Coronary artery (tissue), 2 donors: ENCODE data around the gene CNRIP1.

ENCODE experiments used
- DNase-seq: peaks from one replicate; pipeline ENCODE4 v3.0.0-alpha.2; 2017; ENCODE audit warnings: low spot score
- H3K27ac ChIP-seq, 2 donors: fragments of 200-600 bp; sonication (generic); one replicate each; pipeline ENCODE4 v1.5.1; 2016 to 2019
- H3K4me3 ChIP-seq: fragments of 200-600 bp; sonication (generic); 2 replicates; pipeline ENCODE4 v1.5.1; 2016; ENCODE audit warnings: mild to moderate bottlenecking, moderate library complexity
- TF ChIP-seq, protein P1 (sequence below): fragments of 200-600 bp; sonication (generic); IDR thresholded peaks from one replicate; pipeline ENCODE4 v1.5.1; 2019; ENCODE audit warnings: antibody characterized with exemption

Gene CNRIP1, protein sequence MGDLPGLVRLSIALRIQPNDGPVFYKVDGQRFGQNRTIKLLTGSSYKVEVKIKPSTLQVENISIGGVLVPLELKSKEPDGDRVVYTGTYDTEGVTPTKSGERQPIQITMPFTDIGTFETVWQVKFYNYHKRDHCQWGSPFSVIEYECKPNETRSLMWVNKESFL

DNA sequence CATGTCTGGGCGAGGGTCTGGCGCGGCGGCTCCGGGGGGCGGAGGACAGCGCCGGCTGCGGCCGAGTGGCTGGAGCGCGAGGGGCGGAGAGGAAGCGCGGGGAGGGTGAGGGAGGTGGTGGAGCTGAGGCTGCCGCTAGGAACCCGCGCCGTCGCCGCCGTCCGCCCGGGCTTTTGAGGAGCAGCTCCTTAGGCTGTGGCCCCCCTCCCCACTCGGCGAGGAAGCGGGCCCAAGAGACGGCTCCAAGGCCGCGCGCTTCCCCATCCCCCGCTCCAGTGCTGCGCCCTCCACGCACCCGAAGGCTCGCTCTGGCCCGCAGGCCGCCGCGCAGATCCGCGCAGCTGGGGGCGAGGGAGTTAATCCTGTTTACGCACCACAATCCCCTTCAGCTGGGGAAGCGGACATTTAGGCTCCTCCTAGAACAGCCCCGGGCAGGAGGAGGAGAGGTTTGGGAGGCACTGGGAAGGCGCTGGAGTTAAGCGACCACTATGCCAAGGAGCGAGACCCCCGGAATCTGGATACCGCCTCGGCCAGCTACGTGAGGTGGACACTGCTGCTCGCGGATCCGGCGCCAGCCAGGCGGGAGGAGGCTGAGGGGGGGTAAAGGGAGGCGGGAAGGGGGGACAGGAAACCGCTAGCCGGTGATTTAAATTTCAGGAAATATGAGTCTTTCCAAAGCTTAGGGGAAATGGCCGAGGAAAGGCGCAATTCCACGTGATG is at the start of gene CNRIP1:
Gene CNRIP1 (minus strand): TSS at position 552 of the 720 bp plus-strand sequence. CDS start 549 bp downstream, at position 3.
- Histone ChIP-seq H3K4me3 (peak within 1 kb of the TSS; percentile 94), H3K27ac (peak within 1 kb of the TSS; percentile 93)
- peak; percentile 80 for DNase-seq
- TF ChIP-seq, protein P1, sequence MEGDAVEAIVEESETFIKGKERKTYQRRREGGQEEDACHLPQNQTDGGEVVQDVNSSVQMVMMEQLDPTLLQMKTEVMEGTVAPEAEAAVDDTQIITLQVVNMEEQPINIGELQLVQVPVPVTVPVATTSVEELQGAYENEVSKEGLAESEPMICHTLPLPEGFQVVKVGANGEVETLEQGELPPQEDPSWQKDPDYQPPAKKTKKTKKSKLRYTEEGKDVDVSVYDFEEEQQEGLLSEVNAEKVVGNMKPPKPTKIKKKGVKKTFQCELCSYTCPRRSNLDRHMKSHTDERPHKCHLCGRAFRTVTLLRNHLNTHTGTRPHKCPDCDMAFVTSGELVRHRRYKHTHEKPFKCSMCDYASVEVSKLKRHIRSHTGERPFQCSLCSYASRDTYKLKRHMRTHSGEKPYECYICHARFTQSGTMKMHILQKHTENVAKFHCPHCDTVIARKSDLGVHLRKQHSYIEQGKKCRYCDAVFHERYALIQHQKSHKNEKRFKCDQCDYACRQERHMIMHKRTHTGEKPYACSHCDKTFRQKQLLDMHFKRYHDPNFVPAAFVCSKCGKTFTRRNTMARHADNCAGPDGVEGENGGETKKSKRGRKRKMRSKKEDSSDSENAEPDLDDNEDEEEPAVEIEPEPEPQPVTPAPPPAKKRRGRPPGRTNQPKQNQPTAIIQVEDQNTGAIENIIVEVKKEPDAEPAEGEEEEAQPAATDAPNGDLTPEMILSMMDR = no peak

DNA sequence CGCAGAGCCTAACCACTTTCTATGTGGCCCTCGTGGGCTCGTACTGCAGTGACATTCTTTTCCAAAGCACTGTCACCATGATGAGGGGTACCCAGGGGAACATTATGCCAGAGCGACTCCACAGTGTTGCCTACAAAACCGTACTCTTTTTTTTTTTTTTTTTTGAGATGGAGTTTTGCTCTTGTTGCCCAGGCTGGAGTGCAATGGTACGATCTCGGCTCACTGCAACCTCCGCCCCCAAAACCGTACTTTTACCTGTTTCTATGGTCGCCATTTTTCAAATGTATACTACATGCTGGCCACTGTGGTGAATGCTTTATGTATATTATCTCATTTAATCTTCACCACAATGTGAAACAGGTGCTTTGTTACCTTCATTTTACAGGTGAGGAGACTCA is 49.6 kb upstream of the CNRIP1 start:
- no peak for DNase-seq
- TF ChIP-seq, protein P1 = no peak
- H3K4me3 ChIP-seq = no peak overlapping the region
- H3K27ac ChIP-seq = no peak overlapping the region

DNA sequence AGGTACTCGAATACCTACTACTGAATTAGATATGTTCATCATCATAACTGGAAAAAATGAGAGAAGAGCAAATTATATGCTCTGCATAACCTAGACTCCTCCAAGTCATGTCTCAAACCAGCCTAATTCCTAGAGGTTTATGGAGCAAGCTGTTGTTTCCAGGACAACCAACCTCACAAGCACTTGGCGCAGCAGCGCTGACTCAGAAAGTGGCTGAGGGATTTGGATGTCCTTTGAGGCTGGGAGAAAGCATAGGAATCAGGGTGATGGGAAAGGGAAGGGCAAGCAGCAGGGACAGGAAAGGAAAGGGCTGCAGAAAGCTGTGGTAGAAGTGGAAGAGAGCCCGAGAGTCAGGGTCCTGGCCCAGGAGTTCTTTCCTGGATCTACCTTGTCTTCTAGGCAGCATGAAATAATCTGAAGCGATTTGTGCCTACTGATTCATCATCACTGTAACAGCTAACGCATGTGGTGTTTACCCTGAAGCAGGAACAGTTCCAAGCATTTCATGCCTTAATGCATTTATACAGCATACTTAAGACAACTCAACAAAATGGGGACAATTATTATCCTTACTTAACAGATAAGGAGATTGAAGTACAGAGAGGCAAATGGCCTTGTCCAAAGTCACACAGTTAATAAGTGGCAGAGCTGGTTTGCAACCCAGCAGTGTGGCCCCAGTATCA is 49.0 kb upstream of the CNRIP1 start:
- no peak for DNase-seq
- peak overlapping the region in 1 of 2 donors; percentile 30 for H3K27ac ChIP-seq
- TF ChIP-seq, protein P1 = no peak
- H3K4me3 ChIP-seq = no peak overlapping the region

DNA sequence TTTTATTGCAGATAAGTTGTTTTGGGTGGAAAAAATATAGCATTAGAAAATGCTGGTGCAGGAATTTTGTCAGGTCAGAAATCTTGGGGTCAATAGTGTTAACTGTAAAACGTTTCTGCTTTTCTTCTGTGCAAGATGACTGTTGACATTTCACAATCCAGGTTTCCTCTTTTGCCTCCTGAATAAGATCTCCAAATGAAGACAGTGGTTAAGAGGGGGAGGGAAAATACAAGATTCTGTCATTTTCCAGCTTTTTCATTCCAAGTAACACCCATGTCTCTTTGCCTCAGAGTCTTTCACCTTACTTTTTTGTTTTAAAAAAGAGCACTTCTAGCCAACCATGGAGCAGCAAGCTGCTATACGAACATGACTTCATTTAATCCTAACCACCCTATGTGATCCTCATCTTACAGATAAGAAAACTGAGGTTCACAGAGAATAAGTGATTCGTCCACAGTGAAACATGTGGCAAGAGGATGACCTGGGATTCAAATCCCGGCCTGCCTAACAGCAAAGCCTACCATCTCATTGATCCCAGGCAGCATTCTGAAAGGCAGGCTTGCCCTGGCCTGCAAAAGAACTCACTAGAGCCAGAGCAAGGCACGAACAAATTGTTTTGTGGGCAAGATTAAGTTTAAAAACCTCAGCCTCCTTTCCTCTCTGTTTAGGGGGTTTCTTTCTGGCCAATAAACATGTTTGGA is 48.4 kb upstream of the CNRIP1 start:
- TF ChIP-seq, protein P1 = no peak
- DNase-seq = no peak
- Histone ChIP-seq H3K4me3 (no peak overlapping the region), H3K27ac (peak overlapping the region in 1 of 2 donors; percentile 30)

DNA sequence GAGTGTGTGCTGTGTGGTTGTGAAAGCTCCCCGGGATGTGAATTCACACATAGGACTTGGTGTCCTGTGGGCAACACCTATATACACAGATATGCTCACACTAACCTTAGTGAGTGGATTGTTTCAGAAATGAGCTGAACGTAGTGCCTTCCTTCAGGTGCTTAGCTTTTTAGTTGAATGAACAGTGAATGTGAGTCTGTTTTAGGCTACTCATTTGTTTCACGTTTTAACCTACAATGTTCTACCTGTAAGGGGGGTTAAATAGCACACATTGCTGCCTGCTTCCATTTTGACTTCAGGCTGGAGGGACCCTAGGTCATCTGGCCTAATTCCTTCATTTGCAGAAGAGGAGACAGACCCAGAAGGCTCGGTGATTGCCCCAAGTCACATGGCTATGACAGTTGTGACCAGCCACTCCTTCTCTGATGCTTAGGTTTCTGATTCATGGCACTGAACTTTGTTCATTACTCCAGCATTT is 46.4 kb upstream of the CNRIP1 start:
- peak overlapping the region; percentile 52 for H3K4me3 ChIP-seq
- no peak for DNase-seq
- TF ChIP-seq, protein P1 = no peak
- peak overlapping the region in 1 of 2 donors; percentile 20 for H3K27ac ChIP-seq

DNA sequence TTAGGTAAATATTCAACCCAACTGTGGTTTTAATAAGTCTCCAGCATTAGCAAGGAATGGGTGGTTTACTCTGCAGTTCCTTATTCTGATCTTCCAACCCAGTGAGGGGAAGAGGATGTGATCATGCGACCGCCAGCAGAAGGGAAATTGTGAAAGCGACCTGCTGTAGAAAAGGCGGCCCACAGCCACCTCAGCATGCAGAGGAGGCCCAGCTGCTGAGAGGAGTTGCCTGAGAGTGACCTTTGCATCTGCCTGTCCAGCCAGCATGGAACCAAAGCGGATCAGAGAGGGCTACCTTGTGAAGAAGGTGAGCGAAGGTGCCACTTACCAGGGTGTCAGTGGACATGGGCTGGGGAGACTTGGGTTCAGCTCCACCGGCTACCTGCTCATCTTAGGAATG is 45.3 kb upstream of the CNRIP1 start, which contains the start of gene PLEK:
Gene PLEK (plus strand): TSS at position 196 of the 400 bp plus-strand sequence. CDS start 70 bp downstream, at position 266.
- Histone ChIP-seq H3K4me3 (peak within 1 kb of the TSS; percentile 52), H3K27ac (peak within 1 kb of the TSS in 1 of 2 donors; percentile 54)
- TF ChIP-seq, protein P1 = no peak
- no peak for DNase-seq
